Stimulated activated CD4-positive, alpha-beta T cell treated with anti-CD3 and anti-CD28 coated beads, Interleukin-12 subunit alpha, Interleukin-12 subunit beta, amount 100 ng/mL, for 48 hours (primary cell): ENCODE measurements around the gene TRDN.
"Not testable (repeated sequence)": the region's sequence is repeated elsewhere in the genome, so short reads cannot be mapped to it uniquely, and the experiment has no call there.

Source experiments
- DNase-seq, 3 donors: peaks; one replicate each; pipeline ENCODE4 v3.0.0-alpha.2; 2020; ENCODE audit warnings: low read depth in 2 of 3, low spot score in 1 of 3

Gene TRDN

GRCh38 chr6:123509112-123509511 is 127.6 kb downstream of the TRDN start:
- no peak for DNase-seq

- DNase-seq = no peak
Measured at GRCh38 chr6:123508290-123508689, 128.5 kb downstream of the TRDN start.

DNA sequence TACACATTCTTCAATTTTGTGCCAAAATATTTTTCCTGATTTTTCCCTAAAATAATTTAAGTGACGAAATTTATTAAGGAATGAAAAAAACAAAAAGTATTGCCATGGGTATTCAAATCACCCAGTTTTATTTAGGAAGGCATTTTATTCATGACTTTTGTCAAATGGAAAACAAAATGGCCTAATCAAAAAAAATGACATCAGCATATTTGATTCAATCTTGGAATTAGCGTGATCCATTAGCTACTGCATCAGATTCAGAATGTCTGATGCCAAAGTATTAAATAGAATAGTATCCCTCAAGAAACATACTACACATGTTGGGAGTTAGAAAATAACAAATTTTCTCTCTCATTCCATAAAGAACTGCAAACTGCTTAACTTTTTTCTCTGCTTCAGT is 129.2 kb downstream of the TRDN start:
- no peak for DNase-seq

DNA sequence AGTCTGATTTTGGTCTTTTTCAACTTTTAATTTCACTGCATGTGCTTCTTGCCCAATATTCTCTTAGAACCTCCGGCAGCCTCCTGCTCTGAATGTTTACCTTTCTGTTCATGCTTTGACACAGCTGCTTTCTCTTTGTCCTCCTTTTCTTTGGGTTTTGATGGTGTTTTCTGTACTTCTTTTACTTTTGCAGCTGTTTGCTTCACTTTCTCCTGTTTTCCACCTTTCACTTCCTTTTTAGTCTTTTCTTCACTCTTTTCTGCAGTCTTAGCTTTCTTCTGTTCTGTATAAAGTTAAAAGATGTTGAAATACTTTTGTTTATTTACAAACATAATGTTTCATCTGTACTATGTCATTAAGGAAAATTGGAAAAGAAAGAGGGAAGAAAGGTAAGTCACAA is 133.1 kb downstream of the TRDN start:
- no peak for DNase-seq

GRCh38 chr6:123497025-123497424 is 139.7 kb downstream of the TRDN start:
- no peak for DNase-seq

GRCh38 chr6:123489589-123489988 is 147.2 kb downstream of the TRDN start:
- DNase-seq = no peak

DNA sequence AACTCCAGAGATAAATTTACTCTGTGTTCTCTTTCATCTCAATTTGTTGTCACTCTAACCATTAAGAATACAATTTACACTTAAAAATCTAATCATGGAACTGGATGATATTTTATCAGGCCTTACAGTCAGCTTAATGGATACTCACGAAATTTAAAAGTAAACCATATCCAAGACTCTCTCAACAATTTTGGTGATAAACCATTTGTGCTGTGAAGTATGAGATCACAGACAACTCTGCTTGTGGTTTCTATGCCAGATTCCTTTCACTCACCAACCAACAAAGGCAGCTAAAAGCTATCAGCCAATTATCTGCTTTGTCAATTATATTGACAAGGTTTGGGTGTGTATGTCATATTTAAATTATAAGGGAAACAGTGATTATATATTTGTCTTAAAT is 155.8 kb downstream of the TRDN start:
- DNase-seq = no peak

GRCh38 chr6:123472025-123472702 is 164.6 kb downstream of the TRDN start:
- not testable (repeated sequence) for DNase-seq

- no peak for DNase-seq
Measured at GRCh38 chr6:123467392-123467791, 169.4 kb downstream of the TRDN start.

GRCh38 chr6:123462152-123462551 is 174.6 kb downstream of the TRDN start:
- no peak for DNase-seq

DNA sequence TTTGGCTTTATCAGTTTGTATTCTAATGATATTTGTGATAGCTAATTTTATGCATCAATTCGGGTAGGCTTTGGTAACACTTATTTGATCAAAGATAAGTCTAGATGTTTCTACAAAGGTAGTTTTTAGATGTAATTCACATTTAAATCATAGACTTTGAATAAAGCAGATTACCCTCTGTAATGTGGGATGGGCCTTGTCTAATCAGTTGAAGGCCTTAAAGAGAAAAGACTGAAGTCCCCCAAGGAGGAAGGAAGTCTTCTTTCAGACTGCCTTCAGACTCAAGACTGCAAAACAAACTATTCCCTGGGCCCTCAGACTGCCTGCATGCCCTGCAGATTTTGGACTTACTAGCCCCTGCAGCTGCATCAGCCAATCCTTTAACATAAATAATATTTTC is 178.5 kb downstream of the TRDN start:
- no peak for DNase-seq

DNA sequence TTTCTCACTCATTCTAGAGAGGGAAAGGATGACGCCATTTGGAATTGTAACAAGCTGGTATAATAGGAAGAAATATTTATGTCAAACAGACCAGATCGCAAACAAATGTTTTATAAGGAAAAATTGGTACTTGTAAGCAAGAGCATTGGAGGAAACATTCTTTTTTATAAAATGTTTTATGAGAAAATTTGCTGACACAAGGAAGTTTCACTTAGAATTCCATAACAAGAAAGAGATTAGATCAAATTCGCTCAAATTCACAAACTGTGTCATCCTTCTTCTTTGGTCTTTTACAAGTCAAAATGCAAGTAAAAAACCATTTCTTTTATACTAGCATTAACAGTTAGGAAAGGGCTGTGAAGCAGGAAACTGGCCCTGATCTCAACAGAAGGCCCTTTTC is 179.9 kb downstream of the TRDN start:
- DNase-seq = no peak

GRCh38 chr6:123454448-123454847 is 182.3 kb downstream of the TRDN start:
- DNase-seq = no peak

- DNase-seq = not testable (repeated sequence)
Measured at GRCh38 chr6:123453071-123453470, 183.7 kb downstream of the TRDN start.

GRCh38 chr6:123448306-123448884 is 188.4 kb downstream of the TRDN start:
- DNase-seq = no peak

DNA sequence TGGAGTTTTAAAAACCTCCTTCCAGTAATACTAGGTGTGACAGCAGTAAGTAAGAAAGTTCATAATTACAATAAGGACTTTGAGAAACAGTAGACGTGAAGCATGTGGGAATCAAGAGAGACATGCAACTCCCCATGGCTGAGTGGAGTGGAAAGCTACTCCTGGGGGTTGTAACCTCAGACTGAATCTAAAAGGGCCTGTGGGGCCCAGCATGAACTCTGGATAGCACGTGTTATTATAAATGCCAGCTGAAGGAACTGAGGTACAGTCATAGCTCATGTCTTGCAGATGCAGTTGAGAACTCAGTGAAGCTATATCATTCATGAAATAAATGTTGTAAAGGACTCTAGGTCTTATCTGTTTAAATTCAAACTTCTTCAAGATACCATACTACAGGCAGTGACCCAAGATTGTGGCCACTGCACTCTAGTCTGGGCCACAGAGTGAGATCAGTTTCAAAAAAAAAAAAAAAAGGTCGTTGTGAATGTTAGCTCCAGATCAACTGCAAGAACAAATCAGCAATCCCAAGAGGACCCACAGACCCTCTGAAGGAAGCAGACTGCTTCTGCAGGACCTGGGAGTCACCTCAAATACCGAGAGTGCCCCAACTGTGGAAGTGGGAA is 189.3 kb downstream of the TRDN start:
- DNase-seq = no peak

DNA sequence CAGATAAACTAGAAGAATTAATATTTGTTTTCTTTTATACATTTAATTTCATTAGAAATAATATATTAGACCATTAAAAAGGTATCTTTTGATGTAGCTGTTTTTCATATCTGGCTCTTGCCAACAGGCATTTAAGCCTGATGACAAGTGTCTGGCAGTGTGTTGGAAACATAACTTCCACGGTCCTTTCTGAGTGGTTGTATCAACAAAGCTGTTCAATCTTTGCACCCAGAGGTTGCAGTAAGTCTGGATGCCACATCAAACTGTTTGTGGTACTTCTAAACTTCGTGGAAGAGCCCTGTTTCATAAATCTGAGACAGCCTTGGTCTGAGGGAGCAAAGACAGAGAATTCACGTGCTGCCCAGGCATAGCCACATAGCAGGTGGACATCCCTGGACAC is 197.4 kb downstream of the TRDN start:
- DNase-seq = no peak

GRCh38 chr6:123434186-123434585 is 202.6 kb downstream of the TRDN start:
- no peak for DNase-seq

DNA sequence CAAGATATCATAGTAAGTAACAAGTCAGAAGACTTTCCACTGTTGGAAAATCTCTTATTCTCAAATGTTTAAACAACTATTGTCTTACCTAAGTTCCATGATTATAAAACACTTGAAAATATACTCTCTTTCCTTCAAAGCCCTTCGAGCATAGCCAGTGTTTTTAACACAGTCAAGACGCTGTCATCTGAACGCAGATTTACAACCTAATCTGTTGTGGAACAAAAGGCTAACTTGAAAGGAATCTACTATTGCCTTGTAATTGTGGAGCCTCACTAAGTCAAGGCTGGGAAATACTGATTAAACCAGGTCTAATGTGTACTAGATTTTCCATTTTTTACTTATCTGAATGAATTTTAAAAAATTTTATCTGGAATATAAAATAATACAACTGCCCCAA is 205.8 kb downstream of the TRDN start:
- DNase-seq = no peak

DNA sequence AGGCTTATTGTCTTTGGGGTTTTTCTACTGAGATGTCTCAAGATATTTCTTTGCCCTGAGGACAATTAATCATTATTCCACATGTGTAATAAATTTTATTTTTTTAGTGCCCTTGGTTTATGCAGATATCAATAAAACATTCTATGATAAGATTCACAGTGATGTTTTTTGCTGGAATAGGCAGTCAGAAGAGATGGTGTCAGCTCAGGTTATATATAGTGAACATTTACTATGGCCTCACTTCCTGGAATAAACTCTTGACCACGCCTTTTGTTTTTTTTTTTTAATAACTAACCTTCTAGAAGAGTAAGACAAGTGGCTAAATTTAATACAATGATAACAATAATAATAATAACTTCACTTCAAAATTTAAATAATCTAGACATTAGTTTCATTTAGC is 209.7 kb downstream of the TRDN start:
- no peak for DNase-seq

GRCh38 chr6:123423130-123423529 is 213.6 kb downstream of the TRDN start:
- no peak for DNase-seq

GRCh38 chr6:123420512-123420911 is 216.2 kb downstream of the TRDN start:
- DNase-seq = no peak

- no peak for DNase-seq
Measured at GRCh38 chr6:123418071-123418470, 218.7 kb downstream of the TRDN start.
